AG04449 (cell line): ENCODE results near the gene JMJD1C.

Experiments
- CTCF ChIA-PET: fragments of 350-600 bp; formaldehyde crosslinking; extraction: SDS; loops from one replicate; lab custom pipeline; 2021; ENCODE audit warnings: antibody characterized with exemption; lab: Yijun Ruan, JAX
- POLR2A ChIA-PET: fragments of 400-600, 350-600 bp; formaldehyde crosslinking; extraction: SDS; loops from one replicate; lab custom pipeline; 2020; ENCODE audit warnings: antibody characterized with exemption, inconsistent platforms; lab: Yijun Ruan, JAX
- DNase-seq: peaks from one replicate; pipeline ENCODE4 v3.0.0-alpha.2; 2010; ENCODE audit warnings: low read depth, low spot score
- H3K4me3 ChIP-seq: 2 replicates; pipeline ENCODE4 v1.5.1; 2011; ENCODE audit warnings: low read depth, mild to moderate bottlenecking, control low read depth, low read length
- TF ChIP-seq, protein P1 (sequence below): IDR thresholded peaks from one replicate; pipeline ENCODE4 v1.5.1; 2011; ENCODE audit warnings: mild to moderate bottlenecking, moderate library complexity, low read length, control low read depth, inconsistent platforms; ENCODE audit not compliant: insufficient read depth; ENCODE audit errors: missing control alignments

Gene JMJD1C

DNA sequence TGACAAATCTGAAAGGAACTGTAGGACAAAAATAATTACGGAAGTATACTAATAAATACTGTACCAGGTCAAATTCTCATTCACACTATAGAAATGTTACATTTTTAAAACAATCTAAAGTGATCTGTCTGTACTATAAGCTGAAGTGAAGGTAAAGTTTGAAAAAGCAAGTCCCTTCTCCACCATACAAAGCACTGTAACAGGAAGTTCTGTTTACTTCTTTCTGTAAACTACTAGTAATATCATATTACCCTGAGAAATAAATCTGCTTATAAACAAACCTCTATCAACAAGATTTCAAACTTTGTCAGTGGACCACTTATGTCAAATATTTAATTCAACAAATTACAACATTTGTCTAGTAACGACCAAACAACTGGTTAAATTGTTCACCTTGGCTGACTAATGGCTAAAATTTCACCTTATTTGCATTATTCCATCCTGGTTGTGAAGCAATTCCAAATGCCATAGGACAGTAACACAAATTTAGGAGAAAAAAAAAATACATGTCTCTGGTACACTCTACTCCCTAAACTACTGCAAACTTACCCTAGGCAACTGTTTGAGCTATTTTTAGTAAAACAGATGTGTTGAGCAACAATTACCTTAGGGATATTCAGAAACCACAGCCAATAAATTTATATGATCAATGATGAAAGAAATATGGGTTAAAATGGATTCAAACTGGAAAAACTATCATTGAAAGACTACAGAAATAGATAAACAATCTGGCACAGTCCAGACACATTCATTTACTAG, 206.7 kb downstream of the JMJD1C start:
- ChIA-PET POLR2A (no interaction called here), CTCF (no interaction called here)
- no peak for DNase-seq
- TF ChIP-seq, protein P1, sequence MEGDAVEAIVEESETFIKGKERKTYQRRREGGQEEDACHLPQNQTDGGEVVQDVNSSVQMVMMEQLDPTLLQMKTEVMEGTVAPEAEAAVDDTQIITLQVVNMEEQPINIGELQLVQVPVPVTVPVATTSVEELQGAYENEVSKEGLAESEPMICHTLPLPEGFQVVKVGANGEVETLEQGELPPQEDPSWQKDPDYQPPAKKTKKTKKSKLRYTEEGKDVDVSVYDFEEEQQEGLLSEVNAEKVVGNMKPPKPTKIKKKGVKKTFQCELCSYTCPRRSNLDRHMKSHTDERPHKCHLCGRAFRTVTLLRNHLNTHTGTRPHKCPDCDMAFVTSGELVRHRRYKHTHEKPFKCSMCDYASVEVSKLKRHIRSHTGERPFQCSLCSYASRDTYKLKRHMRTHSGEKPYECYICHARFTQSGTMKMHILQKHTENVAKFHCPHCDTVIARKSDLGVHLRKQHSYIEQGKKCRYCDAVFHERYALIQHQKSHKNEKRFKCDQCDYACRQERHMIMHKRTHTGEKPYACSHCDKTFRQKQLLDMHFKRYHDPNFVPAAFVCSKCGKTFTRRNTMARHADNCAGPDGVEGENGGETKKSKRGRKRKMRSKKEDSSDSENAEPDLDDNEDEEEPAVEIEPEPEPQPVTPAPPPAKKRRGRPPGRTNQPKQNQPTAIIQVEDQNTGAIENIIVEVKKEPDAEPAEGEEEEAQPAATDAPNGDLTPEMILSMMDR: no peak
- H3K4me3 ChIP-seq: no peak overlapping the region

DNA sequence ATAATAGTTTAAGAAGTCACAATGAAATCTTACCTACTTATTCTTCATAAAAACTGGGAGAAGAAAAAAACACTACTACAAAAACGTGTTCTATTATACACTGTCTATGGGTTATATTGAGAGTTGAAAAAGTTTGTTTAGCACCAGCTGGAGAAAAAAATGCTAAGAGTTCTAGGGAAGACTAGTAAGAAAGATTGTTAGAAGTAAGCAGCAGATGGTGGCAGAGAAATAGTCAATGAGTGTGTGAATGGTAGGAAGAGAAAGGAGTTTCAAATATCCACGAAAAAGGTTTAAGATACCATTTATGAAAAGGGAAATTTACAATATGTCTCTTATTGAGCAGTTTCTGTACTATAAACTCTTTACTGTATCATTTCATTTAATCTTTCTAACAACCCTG, 208.0 kb downstream of the JMJD1C start:
- POLR2A ChIA-PET: no interaction called here
- TF ChIP-seq, protein P1: no peak
- DNase-seq: no peak
- CTCF ChIA-PET: no interaction called here
- H3K4me3 ChIP-seq: no peak overlapping the region

DNA sequence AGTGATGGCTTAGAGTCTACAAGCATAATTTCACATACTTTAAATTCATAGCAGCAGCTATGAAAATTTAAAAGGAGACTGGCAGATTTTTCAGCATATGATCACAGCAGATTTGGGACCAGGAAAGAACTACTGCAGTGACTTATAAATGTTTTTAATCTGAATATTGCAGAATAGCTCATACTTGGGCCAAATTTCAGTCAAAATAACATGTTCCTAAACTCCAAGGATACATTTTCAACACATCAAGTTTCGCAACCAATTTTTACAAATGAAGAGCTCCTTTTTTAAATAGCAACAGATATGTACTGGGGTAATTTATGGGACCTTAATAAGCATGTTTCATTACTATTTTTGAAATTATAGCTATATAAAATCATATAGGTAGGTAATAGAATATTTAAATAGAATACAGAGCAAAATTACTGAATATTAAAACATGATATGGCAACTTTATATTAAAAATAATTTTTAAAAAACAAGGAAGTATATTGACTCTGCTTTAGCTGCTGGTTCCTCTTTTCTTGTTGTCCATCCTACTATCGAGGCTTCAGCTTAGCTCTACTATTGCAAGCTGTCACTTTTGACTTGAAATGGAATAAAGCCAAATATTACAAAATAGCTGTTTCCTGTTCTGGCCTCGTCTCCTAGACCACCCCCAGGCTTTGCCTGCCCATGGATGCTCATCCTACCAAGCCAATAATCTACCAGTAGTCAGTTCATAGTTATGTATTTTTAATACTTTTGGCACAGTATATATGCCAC, 209.6 kb downstream of the JMJD1C start:
- POLR2A ChIA-PET: interaction anchor here (0.6 to 0.8 kb wide), 2 partner anchors 12 to 20 kb away, joined by 3 read pairs; no protein-coding TSS in a partner anchor

DNA sequence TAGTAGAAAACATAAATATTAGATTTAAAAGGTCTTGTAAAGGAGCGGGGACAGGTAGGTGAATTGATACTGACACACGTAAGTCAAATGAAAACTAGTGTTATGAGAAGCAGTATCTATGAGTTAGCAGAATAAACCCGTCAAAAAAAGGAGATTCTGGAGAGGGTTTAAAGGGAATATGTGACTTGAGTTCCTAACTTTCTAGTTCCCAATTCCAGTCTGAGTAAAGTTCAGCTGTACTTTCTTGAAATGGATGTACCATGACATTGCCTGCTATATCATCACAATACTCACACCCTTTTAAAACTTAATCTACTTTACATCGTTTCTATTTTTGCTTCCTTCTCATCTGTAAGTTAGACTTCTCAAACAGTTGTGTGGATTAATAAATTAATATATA, 210.5 kb downstream of the JMJD1C start:
- no peak for DNase-seq
- CTCF ChIA-PET: interaction anchor here (0.8 to 2.5 kb wide), 3 partner anchors 8 to 465 kb away, joined by 3 to 9 read pairs (median 3); no protein-coding TSS in a partner anchor
- POLR2A ChIA-PET: no interaction called here
- H3K4me3 ChIP-seq: no peak overlapping the region
- TF ChIP-seq, protein P1: no peak

More for the DNA sequence above, 209.6 kb downstream of the JMJD1C start:
- TF ChIP-seq, protein P1: no peak
- no peak for DNase-seq
- CTCF ChIA-PET: interaction anchor here (1.1 to 2.5 kb wide), 2 partner anchors 13 to 464 kb away, joined by 3 to 9 read pairs; no protein-coding TSS in a partner anchor
- no peak overlapping the region for H3K4me3 ChIP-seq

DNA sequence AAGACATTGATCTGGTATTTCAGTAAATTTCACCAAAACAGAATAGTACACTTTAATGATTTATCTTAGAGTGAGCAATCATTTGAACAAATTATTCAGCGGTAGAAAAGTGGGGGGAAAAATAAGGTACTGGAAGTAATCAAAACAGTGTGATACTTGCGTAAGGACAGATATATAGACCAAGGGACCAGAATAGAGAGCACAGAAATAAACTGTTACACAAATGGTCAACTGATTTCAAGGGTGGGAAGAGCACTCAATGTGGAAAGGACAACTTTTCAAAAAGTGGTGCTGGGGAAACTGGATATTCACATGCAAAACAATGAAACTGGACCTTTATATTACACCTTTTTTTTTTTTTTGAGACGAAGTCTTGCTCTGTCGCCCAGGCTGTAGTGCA, 212.7 kb downstream of the JMJD1C start:
- DNase-seq: no peak
- POLR2A ChIA-PET: no interaction called here
- TF ChIP-seq, protein P1: no peak
- H3K4me3 ChIP-seq: no peak overlapping the region
- CTCF ChIA-PET: no interaction called here
